ENCODE measurements around the gene OASL. TPM values are rescaled to one million over a fixed set of nuclear protein-coding genes. Genes with fewer than 3 reads are reported as not detected.

OASL gene
- total RNA-seq, 4 donors from 2014 or later = 2.4 to 9.7 (median 6.6) TPM

DNA sequence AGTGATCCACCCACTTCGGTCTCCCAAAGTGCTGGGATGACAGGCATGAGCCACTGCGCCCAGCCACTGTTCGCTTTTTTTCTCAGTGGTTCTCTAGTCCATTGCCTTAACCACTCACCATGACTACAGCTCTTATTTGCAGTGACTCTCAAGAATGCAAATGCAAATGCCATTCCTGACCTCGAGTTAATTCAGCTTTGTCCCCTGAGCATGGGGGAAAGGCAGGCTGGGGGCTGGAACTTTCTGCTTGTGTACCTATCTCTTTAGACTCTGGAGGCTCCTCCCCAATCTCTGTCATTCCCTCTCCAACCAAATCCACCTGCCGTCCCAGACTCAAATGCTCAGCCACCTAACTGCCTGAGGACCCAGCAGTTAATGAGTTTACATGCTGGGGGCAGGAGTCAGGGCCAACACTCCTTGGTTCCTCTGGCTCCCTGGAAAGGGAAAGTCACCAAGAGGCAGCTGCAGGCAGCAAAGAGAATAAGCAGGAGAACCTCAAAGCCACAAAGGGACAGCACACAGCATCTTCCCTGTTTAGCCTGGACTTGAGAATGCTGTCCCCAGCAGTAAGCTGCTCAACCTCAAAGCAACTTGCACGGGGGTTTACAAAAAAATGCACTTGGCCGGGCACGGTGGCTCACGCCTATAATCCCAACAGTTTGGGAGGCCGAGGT is 66.0 kb downstream of the OASL start:
- no peaks in the 10 kb centered on the region for H3K36me3 ChIP-seq
- H3K4me1 ChIP-seq = peaks cover 0 to 5% (median 0%) of the 10 kb centered on the region in 3 donors
- H3K4me3 ChIP-seq = no peak overlapping the region
- intact Hi-C loops (cut with DNase I) = loop anchor here (10.0 kb wide), 1 partner anchor 388 kb away; the partner anchor contains the start of gene POP5
- 53 to 55% methylated on average over 9 to 10 of the region's 10 CpGs for whole genome bisulfite sequencing, 2 donors
- TF ChIP-seq POLR2A (IDR thresholded peaks at IDR 0.05) (no peak), CTCF (IDR thresholded peaks at IDR 0.05) (no peak)
- no peaks in the 10 kb centered on the region for H3K27me3 ChIP-seq
- H3K27ac ChIP-seq = no peak overlapping the region
- H3K9me3 ChIP-seq = no peaks in the 10 kb centered on the region
- DNase-seq = no peak

DNA sequence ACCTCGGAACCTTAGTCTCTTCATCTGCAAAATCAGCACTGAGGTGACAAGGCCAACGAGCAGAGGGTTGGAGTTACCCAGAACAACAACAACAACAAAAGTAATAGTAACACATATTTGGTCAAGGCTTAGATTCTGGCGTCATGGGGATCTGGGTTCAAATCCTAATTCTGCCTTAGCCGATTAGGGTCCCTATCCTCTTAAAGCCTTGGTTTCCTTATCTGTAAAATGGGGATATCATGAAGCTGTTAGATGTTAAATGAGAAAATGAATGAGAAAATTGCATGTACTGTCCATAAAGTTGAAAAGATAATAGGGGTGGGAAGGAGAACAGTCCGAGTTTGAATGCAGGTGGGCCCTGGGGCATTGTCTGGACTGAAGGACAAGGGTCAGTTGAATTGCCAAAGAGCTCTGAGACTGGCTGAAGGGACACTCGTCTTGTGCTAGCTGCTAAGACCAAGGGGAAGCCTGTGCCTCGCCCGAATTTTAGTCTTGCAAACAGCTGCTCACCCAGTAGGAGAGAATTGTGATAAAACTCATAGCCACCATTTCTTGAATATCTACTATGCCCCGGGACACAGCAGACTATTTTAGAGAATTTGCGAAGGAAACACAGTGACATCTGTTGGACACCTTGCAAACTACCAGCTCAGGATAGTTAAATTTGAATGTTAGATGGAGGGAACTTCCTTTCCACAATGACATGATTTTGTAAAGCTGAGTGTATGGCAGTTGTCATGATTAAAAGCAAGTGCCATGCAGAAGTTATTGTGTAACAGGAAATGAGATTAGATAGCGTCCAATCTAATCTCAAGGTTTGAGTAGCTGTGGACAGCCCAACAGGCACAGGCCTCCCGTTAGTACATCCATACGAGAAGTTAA is 67.5 kb downstream of the OASL start:
- intact Hi-C loops (cut with DNase I) = loop anchor here (10.0 kb wide), 1 partner anchor 387 kb away; the partner anchor contains the start of gene POP5
- no peaks in the 10 kb centered on the region for H3K27me3 ChIP-seq
- no peaks in the 10 kb centered on the region for H3K9me3 ChIP-seq
- 40 to 44% methylated on average over 13 of the region's 13 CpGs for WGBS, 2 donors
- H3K4me1 ChIP-seq = peaks cover 0 to 5% (median 0%) of the 10 kb centered on the region in 3 donors
- no peak overlapping the region for H3K27ac ChIP-seq
- H3K4me3 ChIP-seq = no peak overlapping the region
- TF ChIP-seq CTCF (IDR thresholded peaks at IDR 0.05) (peak; percentile 51 to 87 (median 67)), POLR2A (IDR thresholded peaks at IDR 0.05) (no peak)
- no peak for DNase-seq
- no peaks in the 10 kb centered on the region for H3K36me3 ChIP-seq

GRCh38 chr12:120970310-120970709 is 68.7 kb downstream of the OASL start:
- Histone ChIP-seq H3K36me3 (no peaks in the 10 kb centered on the region), H3K27ac (no peak overlapping the region), H3K4me1 (peaks cover 0 to 15% (median 5%) of the 10 kb centered on the region in 3 donors), H3K27me3 (no peaks in the 10 kb centered on the region), H3K9me3 (no peaks in the 10 kb centered on the region), H3K4me3 (no peak overlapping the region)
- TF ChIP-seq CTCF (IDR thresholded peaks at IDR 0.05) (no peak), POLR2A (IDR thresholded peaks at IDR 0.05) (no peak)
- 52 to 87% methylated on average over 3 of the region's 3 CpGs for WGBS, 2 donors
- intact Hi-C loops (cut with DNase I) = loop anchor here (10.0 kb wide), 1 partner anchor 386 kb away; the partner anchor contains the start of gene POP5
- no peak for DNase-seq

Small RNAs within 50 kb of the gene (small RNA-seq; reads per million reads assigned to genes)
- gene AC079602.2 = 0 reads per million in 4 donors

Other genes with a start within 250 kb of the OASL start
- gene SPPL3, start 134.9 kb downstream of the OASL start, total RNA-seq = 10 to 100 TPM; 30.3 to 47.1 (median 34.2) TPM
- not detected for gene HNF1A, start 60.7 kb downstream of the OASL start, total RNA-seq
- 10 to 100 TPM in 1 of 4 donors, 1 to 10 TPM in 3; 7.8 to 15.6 (median 8.6) TPM for gene C12orf43, start 22.8 kb downstream of the OASL start, total RNA-seq
- 1 to 10 TPM; 1.6 to 2.7 (median 2.2) TPM for gene P2RX7, start 93.6 kb upstream of the OASL start, total RNA-seq
- gene P2RX4, start 170.9 kb upstream of the OASL start, total RNA-seq = 10 to 100 TPM; 13.0 to 32.3 (median 19.9) TPM